Cardiac muscle cell (in vitro differentiated cells and primary cell): ENCODE data around the gene NKIRAS2. TPM values are rescaled to one million over a fixed set of nuclear protein-coding genes. Genes with fewer than 3 reads are reported as not detected.

Experiments used
- DNase-seq, 2 donors: peaks; one replicate each; pipeline versions ENCODE4 v3.0.0 to v3.0.0-alpha.2; 2010 to 2017; ENCODE audit warnings: low read depth in 1 of 2, low spot score in 1 of 2
- H3K27ac ChIP-seq: fragments of 200-600 bp; sonication (generic); 2 replicates; pipeline ENCODE4 v1.5.1; 2016
- H3K27me3 ChIP-seq: fragments of 200-600 bp; sonication (generic); 2 replicates; pipeline ENCODE4 v1.6.0; 2016; ENCODE audit warnings: control low read depth
- H3K36me3 ChIP-seq: fragments of 200-600 bp; sonication (generic); 2 replicates; pipeline ENCODE4 v1.5.1; 2016; ENCODE audit warnings: control low read depth
- H3K4me1 ChIP-seq: fragments of 200-600 bp; sonication (generic); 2 replicates; pipeline ENCODE4 v1.8.1; 2017; ENCODE audit warnings: low read depth, mild to moderate bottlenecking, mixed run types
- H3K4me3 ChIP-seq: fragments of 200-600 bp; sonication (generic); 2 replicates; pipeline ENCODE4 v1.5.1; 2016; ENCODE audit warnings: mild to moderate bottlenecking
- H3K9me3 ChIP-seq: fragments of 200-600 bp; sonication (generic); 2 replicates; pipeline ENCODE4 v1.5.1; 2017; ENCODE audit warnings: low read depth, mild to moderate bottlenecking, control low read depth
- CTCF ChIP-seq: IDR thresholded peaks from 2 replicates; pipeline ENCODE4 v1.5.1; 2012; ENCODE audit warnings: low read depth, mild to moderate bottlenecking, low read length
- polyA plus RNA-seq: library from polyadenylated mRNA; unstranded; fragments of >200 nt; fragmentation: Nextera tagmentation; extraction: Ambion mirVana; gene quantifications from 2 replicates; pipeline ENCODE4 v1.2.1, GENCODE V29; 2016
- total RNA-seq: library from RNA; depleted of rRNA; stranded (reverse); fragments of >200 nt; gene quantifications from 2 replicates; pipeline ENCODE4 v1.2.3, GENCODE V29; 2016

NKIRAS2 gene
- total and polyA plus RNA-seq, 2 experiments from 2014 or later, result 98.2 to 113 TPM

GRCh38 chr17:42071810-42072209, 51.9 kb downstream of the NKIRAS2 start:
- Histone ChIP-seq H3K4me3 (peak overlapping the region; percentile 30), H3K27ac (no peak overlapping the region), H3K36me3 (no peaks in the 10 kb centered on the region), H3K27me3 (peaks cover 18% of the 10 kb centered on the region), H3K9me3 (no peaks in the 10 kb centered on the region), H3K4me1 (no peaks in the 10 kb centered on the region)
- DNase-seq, result no peak
- TF ChIP-seq CTCF, result no peak

- peak in 1 of 2 donors; percentile 72 for DNase-seq
- H3K4me1 ChIP-seq, result peaks cover 2% of the 10 kb centered on the region
- no peak overlapping the region for H3K27ac ChIP-seq
- H3K27me3 ChIP-seq, result peaks cover 18% of the 10 kb centered on the region
- no peaks in the 10 kb centered on the region for H3K9me3 ChIP-seq
- peak overlapping the region; percentile 30 for H3K4me3 ChIP-seq
- TF ChIP-seq CTCF, result no peak
- no peaks in the 10 kb centered on the region for H3K36me3 ChIP-seq
Measured at GRCh38 chr17:42072323-42073187, 52.7 kb downstream of the NKIRAS2 start.

Other genes starting within 250 kb of the NKIRAS2 start
- gene JUP, start 233.4 kb upstream of the NKIRAS2 start, total RNA-seq, result 296 and 359 TPM in 2 replicates
- gene JUP, start 233.4 kb upstream of the NKIRAS2 start, polyA plus RNA-seq, result 160 and 206 TPM in 2 replicates
- gene P3H4, start 208.1 kb upstream of the NKIRAS2 start, total RNA-seq, result 118 and 153 TPM in 2 replicates
- 137 and 138 TPM in 2 replicates for gene P3H4, start 208.1 kb upstream of the NKIRAS2 start, polyA plus RNA-seq
- 265 and 336 TPM in 2 replicates for gene FKBP10, start 207.1 kb upstream of the NKIRAS2 start, total RNA-seq
- 113 and 165 TPM in 2 replicates for gene FKBP10, start 207.1 kb upstream of the NKIRAS2 start, polyA plus RNA-seq
- gene NT5C3B, start 183.9 kb upstream of the NKIRAS2 start, total RNA-seq, result 164 and 190 TPM in 2 replicates
- 221 and 222 TPM in 2 replicates for gene NT5C3B, start 183.9 kb upstream of the NKIRAS2 start, polyA plus RNA-seq
- 0.36 TPM in 1 of 2 replicates, not detected in the other for gene KLHL10, start 182.3 kb upstream of the NKIRAS2 start, total RNA-seq
- 0.14 TPM in 1 of 2 replicates, not detected in the other for gene KLHL10, start 182.3 kb upstream of the NKIRAS2 start, polyA plus RNA-seq
- 26.5 and 29.2 TPM in 2 replicates for gene KLHL11, start 154.7 kb upstream of the NKIRAS2 start, total RNA-seq
- 21.3 and 22.6 TPM in 2 replicates for gene KLHL11, start 154.7 kb upstream of the NKIRAS2 start, polyA plus RNA-seq
- 96.3 and 155 TPM in 2 replicates for gene ACLY, start 101.1 kb upstream of the NKIRAS2 start, total RNA-seq
- 71.5 and 89.2 TPM in 2 replicates for gene ACLY, start 101.1 kb upstream of the NKIRAS2 start, polyA plus RNA-seq
- 2.6 and 4.5 TPM in 2 replicates for gene ODAD4, start 89.5 kb upstream of the NKIRAS2 start, total RNA-seq
- gene ODAD4, start 89.5 kb upstream of the NKIRAS2 start, polyA plus RNA-seq, result 3.2 and 8.0 TPM in 2 replicates
- gene CNP, start 53.3 kb upstream of the NKIRAS2 start, total RNA-seq, result 69.0 and 70.0 TPM in 2 replicates
- gene CNP, start 53.3 kb upstream of the NKIRAS2 start, polyA plus RNA-seq, result 79.4 and 82.8 TPM in 2 replicates
- gene DNAJC7, start 2.7 kb upstream of the NKIRAS2 start, total RNA-seq, result 66.6 and 79.2 TPM in 2 replicates
- gene DNAJC7, start 2.7 kb upstream of the NKIRAS2 start, polyA plus RNA-seq, result 83.8 and 90.0 TPM in 2 replicates
- 6.2 and 7.6 TPM in 2 replicates for gene C17orf113, start 30.5 kb downstream of the NKIRAS2 start, total RNA-seq
- gene C17orf113, start 30.5 kb downstream of the NKIRAS2 start, polyA plus RNA-seq, result 4.5 and 4.7 TPM in 2 replicates
- gene ZNF385C, start 78.4 kb downstream of the NKIRAS2 start, total RNA-seq, result 1.7 and 2.1 TPM in 2 replicates
- gene ZNF385C, start 78.4 kb downstream of the NKIRAS2 start, polyA plus RNA-seq, result 3.0 and 3.9 TPM in 2 replicates
- 0.42 and 1.2 TPM in 2 replicates for gene DHX58, start 92.6 kb downstream of the NKIRAS2 start, total RNA-seq
- not detected in 2 replicates for gene DHX58, start 92.6 kb downstream of the NKIRAS2 start, polyA plus RNA-seq
- gene KAT2A, start 101.3 kb downstream of the NKIRAS2 start, total RNA-seq, result 38.2 and 76.9 TPM in 2 replicates
- 89.0 and 121 TPM in 2 replicates for gene KAT2A, start 101.3 kb downstream of the NKIRAS2 start, polyA plus RNA-seq
- gene HSPB9, start 102.7 kb downstream of the NKIRAS2 start, total RNA-seq, result 0.06 and 0.67 TPM in 2 replicates
- gene HSPB9, start 102.7 kb downstream of the NKIRAS2 start, polyA plus RNA-seq, result 0.51 and 0.52 TPM in 2 replicates
- 41.8 and 53.8 TPM in 2 replicates for gene RAB5C, start 134.9 kb downstream of the NKIRAS2 start, total RNA-seq
- gene RAB5C, start 134.9 kb downstream of the NKIRAS2 start, polyA plus RNA-seq, result 44.8 and 65.1 TPM in 2 replicates
- not detected in 2 replicates for gene KCNH4, start 161.1 kb downstream of the NKIRAS2 start, total RNA-seq
- not detected in 2 replicates for gene KCNH4, start 161.1 kb downstream of the NKIRAS2 start, polyA plus RNA-seq
- 1.3 TPM in 1 of 2 replicates, not detected in the other for gene HCRT, start 165.4 kb downstream of the NKIRAS2 start, total RNA-seq
- 1.9 TPM in 1 of 2 replicates, not detected in the other for gene HCRT, start 165.4 kb downstream of the NKIRAS2 start, polyA plus RNA-seq
- 7.3 and 13.5 TPM in 2 replicates for gene GHDC, start 174.4 kb downstream of the NKIRAS2 start, total RNA-seq
- gene GHDC, start 174.4 kb downstream of the NKIRAS2 start, polyA plus RNA-seq, result 7.4 and 13.4 TPM in 2 replicates